ENCODE measurements around the gene NOPCHAP1. TPM values are rescaled to one million over a fixed set of nuclear protein-coding genes. Genes with fewer than 3 reads are reported as not detected.

Gene NOPCHAP1, protein sequence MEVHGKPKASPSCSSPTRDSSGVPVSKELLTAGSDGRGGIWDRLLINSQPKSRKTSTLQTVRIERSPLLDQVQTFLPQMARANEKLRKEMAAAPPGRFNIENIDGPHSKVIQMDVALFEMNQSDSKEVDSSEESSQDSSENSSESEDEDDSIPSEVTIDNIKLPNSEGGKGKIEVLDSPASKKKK
- 29.2 to 46.8 TPM (median 31.2 TPM) in 5 replicates for total RNA-seq (2022; extraction: Qiagen RNA extraction; ENCODE audit: low read depth)

DNA sequence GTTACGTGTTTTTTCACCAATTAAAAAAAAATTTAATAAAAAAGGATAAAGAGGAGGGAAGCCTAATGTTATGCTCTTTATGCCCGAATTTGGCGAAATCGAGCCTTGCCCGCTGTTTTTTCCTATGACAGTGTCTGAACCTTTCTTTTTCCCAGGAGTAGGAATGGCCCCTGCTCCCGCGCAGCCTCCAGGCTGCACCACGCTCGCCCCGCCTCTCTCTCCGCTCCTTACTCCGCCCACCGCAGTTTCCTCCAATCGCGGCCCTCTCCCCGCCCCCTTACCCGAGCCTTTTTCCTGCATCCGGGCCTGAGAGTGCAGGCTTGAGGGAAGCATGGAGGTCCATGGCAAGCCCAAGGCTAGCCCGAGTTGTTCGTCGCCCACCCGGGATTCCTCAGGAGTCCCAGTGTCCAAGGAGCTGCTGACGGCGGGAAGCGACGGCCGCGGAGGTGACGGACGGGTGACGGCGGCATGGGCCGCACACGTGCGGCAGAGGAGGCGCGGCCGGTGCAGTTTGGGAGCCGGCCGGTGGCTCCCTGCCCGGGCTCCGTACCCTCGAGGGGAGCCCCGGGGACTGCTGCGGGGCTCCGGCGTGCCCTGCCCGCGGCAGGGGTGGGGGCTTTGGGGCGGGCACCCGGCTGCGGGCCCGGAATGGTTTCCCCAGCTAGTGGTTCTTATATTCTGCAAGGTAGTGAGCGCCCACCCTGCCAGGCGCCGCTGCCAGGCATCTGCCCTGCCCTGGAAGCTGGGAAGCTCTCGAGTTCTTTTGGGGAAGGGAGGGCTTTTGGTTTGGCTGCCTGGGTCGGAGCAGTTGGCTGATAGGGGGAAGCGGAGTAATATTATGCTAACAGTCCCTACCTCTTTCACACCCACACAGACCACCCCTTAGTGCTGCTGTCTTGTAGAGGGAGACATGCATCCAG is at the start of gene NOPCHAP1:
Gene NOPCHAP1 (plus strand): TSS at position 295 of the 920 bp plus-strand sequence. CDS start 37 bp downstream, at position 332.

DNA sequence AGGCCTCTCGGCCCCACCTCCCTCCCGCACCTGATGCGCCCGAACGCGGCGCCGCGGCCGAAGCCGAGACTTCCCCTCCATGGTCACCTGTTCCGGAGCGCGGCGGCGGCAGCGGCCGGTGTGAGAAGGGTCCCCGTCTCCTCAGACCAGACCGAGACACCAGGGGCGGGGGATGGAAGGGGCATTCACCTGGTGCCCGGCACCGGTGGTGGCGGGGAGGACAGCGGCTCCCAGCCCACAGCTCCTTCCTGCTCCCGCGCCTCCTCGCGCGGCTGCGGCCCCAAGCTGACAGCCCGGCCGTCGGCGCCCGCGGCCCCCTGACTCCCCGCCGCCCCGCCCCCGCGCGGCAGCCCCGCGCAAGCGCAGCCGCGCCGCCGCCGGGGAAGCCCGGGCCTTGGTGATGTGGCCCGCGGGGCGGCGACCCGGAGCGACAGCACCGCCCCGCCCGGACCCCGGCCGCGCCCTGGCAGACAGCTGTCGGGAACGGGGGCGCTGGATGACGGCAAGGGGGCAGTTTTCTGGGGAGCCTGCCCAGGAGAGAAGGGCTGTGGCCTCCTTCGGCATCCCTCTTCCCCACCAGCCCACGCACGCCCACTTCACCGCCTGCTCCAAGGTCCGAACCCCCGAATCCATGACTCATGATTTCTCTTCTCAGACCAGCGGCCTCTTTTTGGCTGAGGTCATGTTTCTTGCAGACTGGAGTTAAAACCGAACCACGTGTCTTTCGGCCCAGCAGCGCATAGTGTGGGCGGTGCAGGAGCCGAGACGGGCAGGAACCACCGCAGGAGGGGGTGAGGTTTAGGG is 27.9 kb upstream of the NOPCHAP1 start, which contains the start of gene SLC41A2:
Gene SLC41A2 (minus strand): TSS at position 290 of the 804 bp plus-strand sequence. CDS start 29,763 bp downstream, outside the sequence.

Other genes starting within 250 kb of the NOPCHAP1 start
- 18.7 to 26.6 TPM (median 22.2 TPM) in 5 replicates for gene SLC41A2, start 28.0 kb upstream of the NOPCHAP1 start, total RNA-seq (2022; extraction: Qiagen RNA extraction; ENCODE audit: low read depth)
- 2.1 to 3.7 TPM (median 3.4 TPM) in 5 replicates for gene ALDH1L2, start 98.1 kb downstream of the NOPCHAP1 start, total RNA-seq (2022; extraction: Qiagen RNA extraction; ENCODE audit: low read depth)
- gene WASHC4, start 121.4 kb downstream of the NOPCHAP1 start, total RNA-seq (2022; extraction: Qiagen RNA extraction; ENCODE audit: low read depth): 19.4 to 25.4 TPM (median 23.8 TPM) in 5 replicates
- 17.8 to 38.3 TPM (median 20.0 TPM) in 5 replicates for gene APPL2, start 249.9 kb downstream of the NOPCHAP1 start, total RNA-seq (2022; extraction: Qiagen RNA extraction; ENCODE audit: low read depth)

All from A549 treated with ZK216348 at 1 μM for 4 hours (cell line).